Measurements from ENCODE around the gene GPSM1. TPM values are rescaled to one million over a fixed set of nuclear protein-coding genes. Genes with fewer than 3 reads are reported as not detected.

GPSM1 gene
- total RNA-seq, 1 donor from 2014 or later, result 140 TPM

DNA sequence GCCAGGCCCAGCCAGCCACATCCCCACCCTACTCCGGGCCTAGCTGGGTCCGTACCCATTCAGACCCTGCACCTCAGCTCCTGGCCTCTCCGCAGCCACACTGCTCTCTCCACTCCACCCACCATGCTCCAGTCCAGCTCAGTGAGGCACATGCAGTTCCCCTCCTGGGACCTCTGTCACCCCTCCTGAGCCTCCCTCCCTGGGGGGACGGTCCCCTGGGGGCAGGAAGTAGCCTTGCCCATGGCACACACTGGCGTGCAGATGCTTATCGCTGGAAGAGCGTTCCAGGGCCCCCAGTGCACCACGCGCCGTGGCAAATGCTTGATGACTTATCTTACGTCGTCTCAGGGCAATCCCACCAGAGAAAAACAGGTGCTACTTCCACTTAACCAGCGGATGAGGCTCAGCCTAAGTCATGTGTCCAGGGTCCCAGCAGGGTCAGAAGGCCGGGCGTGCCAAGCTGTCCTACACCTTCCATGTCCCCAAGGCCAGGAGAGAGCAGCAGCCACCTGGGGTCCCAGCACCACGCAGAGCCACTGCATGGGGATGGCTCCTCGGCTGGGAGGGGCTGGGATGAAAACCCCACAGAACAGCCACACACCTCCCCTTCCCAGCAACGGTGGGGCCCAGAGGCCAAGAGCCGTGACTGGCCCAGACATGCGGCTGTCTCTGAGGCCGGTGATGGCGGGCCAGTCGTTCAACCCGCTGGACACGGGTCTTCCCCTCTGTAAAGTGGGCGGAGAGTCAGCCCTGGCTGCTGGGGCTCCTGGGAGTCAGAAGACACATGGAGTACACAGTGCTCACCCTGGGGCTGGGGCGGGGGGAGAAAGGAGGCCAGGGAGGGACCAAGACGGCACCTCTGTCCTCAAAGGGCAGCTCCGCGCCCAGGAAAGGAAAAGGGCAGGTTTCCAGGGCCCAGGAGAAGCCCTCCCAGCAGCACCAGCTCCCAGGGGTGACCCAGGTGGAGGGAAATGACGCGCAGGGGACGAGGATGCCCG lies 20.8 kb upstream of the GPSM1 start:
- Mint-ChIP-seq H3K9me3 (ENCODE audit: unreplicated experiment) (peaks cover 9% of the 10 kb centered on the region), H3K4me1 (ENCODE audit: low read depth, unreplicated experiment) (peaks cover 7% of the 10 kb centered on the region), H3K36me3 (ENCODE audit: unreplicated experiment) (no peaks in the 10 kb centered on the region), H3K27ac (ENCODE audit: unreplicated experiment) (peak overlapping the region; percentile 31), H3K4me3 (ENCODE audit: unreplicated experiment) (peak overlapping the region; percentile 28), H3K27me3 (ENCODE audit: unreplicated experiment) (peaks cover 4% of the 10 kb centered on the region)
- TF ChIP-seq, protein P1, sequence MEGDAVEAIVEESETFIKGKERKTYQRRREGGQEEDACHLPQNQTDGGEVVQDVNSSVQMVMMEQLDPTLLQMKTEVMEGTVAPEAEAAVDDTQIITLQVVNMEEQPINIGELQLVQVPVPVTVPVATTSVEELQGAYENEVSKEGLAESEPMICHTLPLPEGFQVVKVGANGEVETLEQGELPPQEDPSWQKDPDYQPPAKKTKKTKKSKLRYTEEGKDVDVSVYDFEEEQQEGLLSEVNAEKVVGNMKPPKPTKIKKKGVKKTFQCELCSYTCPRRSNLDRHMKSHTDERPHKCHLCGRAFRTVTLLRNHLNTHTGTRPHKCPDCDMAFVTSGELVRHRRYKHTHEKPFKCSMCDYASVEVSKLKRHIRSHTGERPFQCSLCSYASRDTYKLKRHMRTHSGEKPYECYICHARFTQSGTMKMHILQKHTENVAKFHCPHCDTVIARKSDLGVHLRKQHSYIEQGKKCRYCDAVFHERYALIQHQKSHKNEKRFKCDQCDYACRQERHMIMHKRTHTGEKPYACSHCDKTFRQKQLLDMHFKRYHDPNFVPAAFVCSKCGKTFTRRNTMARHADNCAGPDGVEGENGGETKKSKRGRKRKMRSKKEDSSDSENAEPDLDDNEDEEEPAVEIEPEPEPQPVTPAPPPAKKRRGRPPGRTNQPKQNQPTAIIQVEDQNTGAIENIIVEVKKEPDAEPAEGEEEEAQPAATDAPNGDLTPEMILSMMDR (IDR thresholded peaks at IDR 0.05; ENCODE audit: partially characterized antibody, unreplicated experiment), result no peak
- peak; percentile 37 for DNase-seq

DNA sequence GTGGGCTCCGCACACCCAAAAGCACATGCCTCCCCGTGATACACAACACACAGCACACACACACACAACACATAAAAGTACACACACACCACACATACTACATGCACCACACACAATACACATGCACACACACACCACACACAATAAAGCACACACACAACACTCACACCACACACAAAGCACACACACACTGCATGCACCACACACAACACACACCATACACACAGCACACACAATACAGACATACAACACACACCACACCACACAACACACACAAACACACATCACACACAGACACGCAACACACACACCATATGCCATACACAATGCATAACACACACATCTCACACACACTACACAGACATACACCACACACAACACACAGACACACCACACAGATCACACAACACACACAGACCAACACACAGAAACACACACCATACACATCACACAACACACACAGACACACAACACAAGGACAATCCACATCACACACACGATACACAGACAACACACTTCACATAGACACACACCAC lies 20.1 kb upstream of the GPSM1 start:
- H3K9me3 Mint-ChIP-seq (ENCODE audit: unreplicated experiment), result peaks cover 9% of the 10 kb centered on the region
- TF ChIP-seq, protein P1 (IDR thresholded peaks at IDR 0.05; ENCODE audit: partially characterized antibody, unreplicated experiment), result no peak
- H3K27ac Mint-ChIP-seq (ENCODE audit: unreplicated experiment), result no peak overlapping the region
- H3K4me3 Mint-ChIP-seq (ENCODE audit: unreplicated experiment), result no peak overlapping the region
- DNase-seq, result no peak
- H3K36me3 Mint-ChIP-seq (ENCODE audit: unreplicated experiment), result no peaks in the 10 kb centered on the region
- peaks cover 7% of the 10 kb centered on the region for H3K4me1 Mint-ChIP-seq (ENCODE audit: low read depth, unreplicated experiment)
- peaks cover 4% of the 10 kb centered on the region for H3K27me3 Mint-ChIP-seq (ENCODE audit: unreplicated experiment)

DNA sequence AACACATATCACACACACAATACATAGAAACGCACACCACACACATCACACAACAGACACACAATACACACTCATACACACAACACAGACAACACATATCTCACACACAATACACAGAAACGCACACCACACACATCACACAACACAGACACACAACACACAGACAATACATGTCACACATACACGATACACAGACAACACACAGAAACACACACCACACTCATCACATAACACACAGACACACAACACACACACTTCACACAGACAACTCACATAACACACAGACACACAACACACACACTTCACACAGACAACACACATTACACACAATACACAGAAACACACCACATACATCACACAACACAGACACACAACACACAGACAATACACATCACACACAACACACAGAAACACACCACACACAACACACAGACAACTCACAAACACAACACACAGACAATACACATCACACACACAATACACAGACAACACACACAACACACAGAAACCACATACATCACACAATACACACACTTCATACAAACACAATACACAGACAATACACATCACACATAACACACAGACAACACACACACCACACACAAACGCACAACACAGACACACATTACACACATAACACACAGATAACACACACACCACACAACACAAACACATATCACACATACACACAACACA lies 19.2 kb upstream of the GPSM1 start:
- peaks cover 4% of the 10 kb centered on the region for H3K27me3 Mint-ChIP-seq (ENCODE audit: unreplicated experiment)
- H3K9me3 Mint-ChIP-seq (ENCODE audit: unreplicated experiment), result peaks cover 9% of the 10 kb centered on the region
- TF ChIP-seq, protein P1 (IDR thresholded peaks at IDR 0.05; ENCODE audit: partially characterized antibody, unreplicated experiment), result no peak
- H3K4me3 Mint-ChIP-seq (ENCODE audit: unreplicated experiment), result no peak overlapping the region
- no peak overlapping the region for H3K27ac Mint-ChIP-seq (ENCODE audit: unreplicated experiment)
- H3K4me1 Mint-ChIP-seq (ENCODE audit: low read depth, unreplicated experiment), result peaks cover 7% of the 10 kb centered on the region
- no peaks in the 10 kb centered on the region for H3K36me3 Mint-ChIP-seq (ENCODE audit: unreplicated experiment)
- no peak for DNase-seq

DNA sequence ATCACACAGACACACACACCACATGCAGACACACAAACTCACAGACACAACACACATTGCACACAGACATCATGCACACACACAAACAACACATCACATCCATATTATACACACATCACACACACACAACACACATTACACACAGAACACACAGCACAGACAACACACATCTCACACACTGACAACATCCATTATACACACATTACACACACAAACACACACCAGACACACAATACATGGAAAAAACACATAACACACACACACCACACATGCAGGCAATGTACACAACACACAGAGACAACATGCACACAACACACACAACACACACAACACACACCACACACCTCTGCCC lies 18.7 kb upstream of the GPSM1 start:
- DNase-seq, result no peak
- H3K4me1 Mint-ChIP-seq (ENCODE audit: low read depth, unreplicated experiment), result peaks cover 7% of the 10 kb centered on the region
- H3K4me3 Mint-ChIP-seq (ENCODE audit: unreplicated experiment), result no peak overlapping the region
- peaks cover 9% of the 10 kb centered on the region for H3K9me3 Mint-ChIP-seq (ENCODE audit: unreplicated experiment)
- H3K36me3 Mint-ChIP-seq (ENCODE audit: unreplicated experiment), result no peaks in the 10 kb centered on the region
- TF ChIP-seq, protein P1 (IDR thresholded peaks at IDR 0.05; ENCODE audit: partially characterized antibody, unreplicated experiment), result no peak
- no peak overlapping the region for H3K27ac Mint-ChIP-seq (ENCODE audit: unreplicated experiment)
- peaks cover 4% of the 10 kb centered on the region for H3K27me3 Mint-ChIP-seq (ENCODE audit: unreplicated experiment)
